Smooth muscle cell (in vitro differentiated cells): ENCODE measurements around the gene PDLIM5. TPM values are rescaled to one million over a fixed set of nuclear protein-coding genes. Genes with fewer than 3 reads are reported as not detected.
A peak's percentile ranks its signal among the peaks of the same experiment; 100 is the strongest.

Experiments used
- DNase-seq: peaks from one replicate; lab custom pipeline; 2025; ENCODE audit not compliant: unreplicated experiment; lab: John Stamatoyannopoulos, UW
- H2AFZ ChIP-seq: fragments of 200-600 bp; sonication (generic); 2 replicates; pipeline ENCODE4 v1.6.0; 2016; ENCODE audit warnings: antibody characterized with exemption, low read depth, mild to moderate bottlenecking
- H3F3A ChIP-seq: fragments of 200-600 bp; sonication (generic); 2 replicates; pipeline ENCODE4 v1.6.0; 2017; ENCODE audit warnings: antibody characterized with exemption, low read depth
- H3K27ac ChIP-seq: fragments of 200-600 bp; sonication (generic); 2 replicates; pipeline ENCODE4 v1.5.1; 2016; ENCODE audit warnings: low read depth, mild to moderate bottlenecking
- H3K27me3 ChIP-seq: fragments of 200-600 bp; sonication (generic); 2 replicates; pipeline ENCODE4 v1.6.1; 2016; ENCODE audit warnings: low read depth, mild to moderate bottlenecking
- H3K36me3 ChIP-seq: fragments of 200-600 bp; sonication (generic); 2 replicates; pipeline ENCODE4 v1.5.1; 2016; ENCODE audit warnings: low read depth
- H3K4me1 ChIP-seq: fragments of 200-600 bp; sonication (generic); 2 replicates; pipeline ENCODE4 v1.5.1; 2016; ENCODE audit warnings: low read depth
- H3K4me2 ChIP-seq: fragments of 200-600 bp; sonication (generic); 2 replicates; pipeline ENCODE4 v1.6.0; 2016; ENCODE audit warnings: mild to moderate bottlenecking
- H3K4me3 ChIP-seq: fragments of 200-600 bp; sonication (generic); 2 replicates; pipeline ENCODE4 v1.5.1; 2016; ENCODE audit warnings: mild to moderate bottlenecking
- H3K79me2 ChIP-seq: fragments of 200-600 bp; sonication (generic); 2 replicates; pipeline ENCODE4 v1.6.0; 2016; ENCODE audit warnings: low read depth, mild to moderate bottlenecking
- H3K9ac ChIP-seq: fragments of 200-600 bp; sonication (generic); 2 replicates; pipeline ENCODE4 v1.6.0; 2016; ENCODE audit warnings: low read depth
- H3K9me3 ChIP-seq: fragments of 200-600 bp; sonication (generic); replicated peaks from 2 replicates; pipeline ENCODE4 v1.5.1; 2016; ENCODE audit warnings: low read depth
- H4K20me1 ChIP-seq: fragments of 200-600 bp; sonication (generic); 2 replicates; pipeline ENCODE4 v1.6.0; 2016; ENCODE audit warnings: low read depth
- WGBS: methylation state at CpG from one replicate; pipeline ENCODE4 v1.1.7; 2016; ENCODE audit warnings: low lambda C conversion rate; 5-methylcytosine and 5-hydroxymethylcytosine counted together
- polyA plus RNA-seq: library from polyadenylated mRNA; unstranded; fragments of >200 nt; fragmentation: Nextera tagmentation; extraction: Ambion mirVana; gene quantifications from 2 replicates; pipeline ENCODE4 v1.2.1, GENCODE V29; 2016
- total RNA-seq: library from RNA; depleted of rRNA; stranded (reverse); fragments of >200 nt; gene quantifications from 2 replicates; pipeline ENCODE4 v1.2.3, GENCODE V29; 2014
- TF ChIP-seq, protein P1 (sequence below): fragments of 200-600 bp; sonication (generic); IDR thresholded peaks from 2 replicates; pipeline ENCODE4 v1.5.1; 2017; ENCODE audit warnings: borderline replicate concordance, mild to moderate bottlenecking, antibody characterized with exemption; ENCODE audit not compliant: insufficient read depth, poor library complexity, severe bottlenecking

PDLIM5 gene
- total and polyA plus RNA-seq, 2 experiments from 2014 or later, result 129 to 150 TPM

DNA sequence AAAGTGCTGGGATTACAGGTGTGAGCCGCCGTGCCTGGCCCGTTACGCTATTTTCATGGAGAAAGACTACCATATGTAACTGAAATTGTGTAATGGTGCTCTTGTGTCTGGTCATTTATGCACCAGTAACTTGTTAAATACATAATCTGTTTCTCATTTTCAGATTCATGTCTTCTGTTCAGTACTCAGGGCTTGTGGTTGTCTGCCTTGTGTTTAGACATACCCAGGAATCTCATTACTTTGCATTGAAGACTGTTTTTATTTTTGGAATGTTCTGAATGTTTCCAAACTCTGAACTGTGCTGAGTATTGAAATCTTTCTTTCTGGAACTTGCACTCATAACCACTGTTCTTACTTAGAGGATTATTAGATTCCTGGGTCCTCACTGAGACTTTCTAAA, 52.8 kb downstream of the PDLIM5 start:
- TF ChIP-seq, protein P1, sequence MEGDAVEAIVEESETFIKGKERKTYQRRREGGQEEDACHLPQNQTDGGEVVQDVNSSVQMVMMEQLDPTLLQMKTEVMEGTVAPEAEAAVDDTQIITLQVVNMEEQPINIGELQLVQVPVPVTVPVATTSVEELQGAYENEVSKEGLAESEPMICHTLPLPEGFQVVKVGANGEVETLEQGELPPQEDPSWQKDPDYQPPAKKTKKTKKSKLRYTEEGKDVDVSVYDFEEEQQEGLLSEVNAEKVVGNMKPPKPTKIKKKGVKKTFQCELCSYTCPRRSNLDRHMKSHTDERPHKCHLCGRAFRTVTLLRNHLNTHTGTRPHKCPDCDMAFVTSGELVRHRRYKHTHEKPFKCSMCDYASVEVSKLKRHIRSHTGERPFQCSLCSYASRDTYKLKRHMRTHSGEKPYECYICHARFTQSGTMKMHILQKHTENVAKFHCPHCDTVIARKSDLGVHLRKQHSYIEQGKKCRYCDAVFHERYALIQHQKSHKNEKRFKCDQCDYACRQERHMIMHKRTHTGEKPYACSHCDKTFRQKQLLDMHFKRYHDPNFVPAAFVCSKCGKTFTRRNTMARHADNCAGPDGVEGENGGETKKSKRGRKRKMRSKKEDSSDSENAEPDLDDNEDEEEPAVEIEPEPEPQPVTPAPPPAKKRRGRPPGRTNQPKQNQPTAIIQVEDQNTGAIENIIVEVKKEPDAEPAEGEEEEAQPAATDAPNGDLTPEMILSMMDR, result no peak
- no peak overlapping the region for H3K9ac ChIP-seq
- no peak for DNase-seq
- H3K79me2 ChIP-seq, result peaks cover 79% of the 10 kb centered on the region
- H3K9me3 ChIP-seq, result no peaks in the 10 kb centered on the region
- H3K36me3 ChIP-seq, result no peaks in the 10 kb centered on the region
- no peaks in the 10 kb centered on the region for H3K27me3 ChIP-seq
- H2AFZ ChIP-seq, result no peak overlapping the region
- peaks cover 13% of the 10 kb centered on the region for H3F3A ChIP-seq
- no peak overlapping the region for H3K4me3 ChIP-seq
- peak overlapping the region; percentile 71 for H3K27ac ChIP-seq
- peaks cover 5% of the 10 kb centered on the region for H4K20me1 ChIP-seq
- peak overlapping the region; percentile 1 for H3K4me2 ChIP-seq
- H3K4me1 ChIP-seq, result peaks cover 12% of the 10 kb centered on the region
- 79% methylated on average over 4 of the region's 4 CpGs for WGBS

DNA sequence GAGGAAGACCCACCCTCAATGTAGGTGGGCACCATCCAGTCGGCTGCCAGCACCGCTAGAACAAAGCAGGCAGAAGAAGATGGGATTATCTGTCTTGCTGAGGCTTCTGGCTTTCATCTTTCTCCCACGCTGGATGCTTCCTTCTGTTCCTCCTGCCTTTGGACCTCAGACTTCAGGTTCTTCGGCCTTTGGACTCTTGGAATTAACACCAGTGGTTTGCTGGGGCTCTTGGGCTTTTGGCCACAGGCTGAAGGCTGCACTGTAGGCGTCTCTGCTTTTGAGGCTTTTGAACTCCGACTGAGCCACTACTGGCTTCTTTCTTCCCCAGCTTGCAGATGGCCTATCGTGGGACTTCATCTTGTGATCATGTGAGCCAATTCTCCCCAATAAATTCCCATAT, 55.1 kb downstream of the PDLIM5 start:
- Histone ChIP-seq H3K27ac (peak overlapping the region; percentile 71), H3K9ac (no peak overlapping the region), H3K4me1 (peaks cover 12% of the 10 kb centered on the region), H3K36me3 (no peaks in the 10 kb centered on the region), H3K4me3 (no peak overlapping the region), H4K20me1 (no peaks in the 10 kb centered on the region), H3K4me2 (peak overlapping the region; percentile 72), H3K27me3 (no peaks in the 10 kb centered on the region), H3K79me2 (peaks cover 79% of the 10 kb centered on the region), H3K9me3 (no peaks in the 10 kb centered on the region), H2AFZ (no peak overlapping the region), H3F3A (peaks cover 13% of the 10 kb centered on the region)
- TF ChIP-seq, protein P1, result no peak
- no peak for DNase-seq
- 80% methylated on average over 7 of the region's 7 CpGs for WGBS

DNA sequence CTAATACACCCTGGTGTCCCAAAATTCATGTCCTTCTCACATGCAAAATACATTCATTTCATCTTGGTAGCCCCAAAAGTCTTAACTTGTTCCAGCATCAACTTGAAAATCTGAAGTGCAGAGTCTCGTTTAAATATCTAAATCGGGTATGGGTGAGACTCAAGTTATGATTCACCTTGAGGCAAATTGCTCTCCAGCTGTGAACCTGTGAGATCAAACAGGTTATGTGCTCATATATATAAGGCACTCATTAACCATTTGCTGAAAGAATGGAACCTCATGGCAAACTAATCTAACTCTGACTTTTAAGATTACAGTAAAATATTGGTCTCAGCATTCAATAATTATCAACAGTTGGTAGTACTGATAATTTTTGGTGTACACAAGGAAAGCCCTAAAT, 55.5 kb downstream of the PDLIM5 start:
- 80% methylated on average over 2 of the region's 2 CpGs for WGBS
- Histone ChIP-seq H4K20me1 (no peaks in the 10 kb centered on the region), H2AFZ (no peak overlapping the region), H3K4me1 (peaks cover 12% of the 10 kb centered on the region), H3K79me2 (peaks cover 79% of the 10 kb centered on the region), H3K4me3 (no peak overlapping the region), H3F3A (peaks cover 13% of the 10 kb centered on the region), H3K9ac (no peak overlapping the region), H3K27me3 (no peaks in the 10 kb centered on the region), H3K9me3 (no peaks in the 10 kb centered on the region), H3K4me2 (peak overlapping the region; percentile 72), H3K36me3 (no peaks in the 10 kb centered on the region), H3K27ac (peak overlapping the region; percentile 71)
- DNase-seq, result no peak
- TF ChIP-seq, protein P1, result no peak

DNA sequence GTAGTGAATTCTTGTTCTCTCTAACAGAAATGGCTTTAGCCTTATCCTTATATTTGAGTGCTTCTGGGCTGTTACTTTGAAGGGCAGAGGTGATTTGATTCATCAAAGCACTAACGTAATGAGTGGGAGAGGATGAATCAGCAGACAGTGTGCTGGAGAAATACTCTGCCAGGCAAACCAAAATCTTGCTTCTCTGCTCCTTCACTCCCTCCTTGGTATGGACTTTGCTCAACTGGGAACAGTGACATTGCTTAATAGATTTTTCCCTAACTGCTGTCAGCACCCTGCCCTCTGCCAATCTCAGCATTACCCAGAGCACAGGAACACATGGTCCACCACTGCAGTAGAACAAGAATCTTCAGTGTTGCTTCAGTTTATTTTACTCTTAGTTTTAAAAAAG, 56.0 kb downstream of the PDLIM5 start:
- TF ChIP-seq, protein P1, result no peak
- peaks cover 13% of the 10 kb centered on the region for H3F3A ChIP-seq
- no peaks in the 10 kb centered on the region for H3K9me3 ChIP-seq
- H3K36me3 ChIP-seq, result no peaks in the 10 kb centered on the region
- H3K27ac ChIP-seq, result peak overlapping the region; percentile 71
- peak overlapping the region; percentile 15 for H3K9ac ChIP-seq
- 4% methylated on average over 1 of the region's 1 CpG for WGBS
- peaks cover 12% of the 10 kb centered on the region for H3K4me1 ChIP-seq
- H2AFZ ChIP-seq, result no peak overlapping the region
- H4K20me1 ChIP-seq, result no peaks in the 10 kb centered on the region
- H3K4me2 ChIP-seq, result peak overlapping the region; percentile 72
- no peak overlapping the region for H3K4me3 ChIP-seq
- no peaks in the 10 kb centered on the region for H3K27me3 ChIP-seq
- no peak for DNase-seq
- H3K79me2 ChIP-seq, result peaks cover 79% of the 10 kb centered on the region
